Karpas-422 (cell line): ENCODE data around the gene DDX39B. TPM values are rescaled to one million over a fixed set of nuclear protein-coding genes. Genes with fewer than 3 reads are reported as not detected.

Source experiments
- DNase-seq: peaks from one replicate; pipeline ENCODE4 v3.0.0-alpha.2; 2015
- H2AFZ ChIP-seq: fragments of 200-600 bp; sonication (generic); 2 replicates; pipeline ENCODE4 v1.6.1; 2014; ENCODE audit warnings: antibody characterized with exemption, low read length, mixed read lengths
- H3K27ac ChIP-seq: fragments of 200-600 bp; sonication (generic); 2 replicates; pipeline ENCODE4 v1.5.1; 2014; ENCODE audit warnings: mild to moderate bottlenecking, low read length, moderate library complexity
- H3K27me3 ChIP-seq: fragments of 200-600 bp; sonication (generic); 2 replicates; pipeline ENCODE4 v1.6.1; 2014; ENCODE audit warnings: low read length, mixed read lengths
- H3K36me3 ChIP-seq: fragments of 200-600 bp; sonication (generic); 2 replicates; pipeline ENCODE4 v1.6.1; 2014; ENCODE audit warnings: low read length, mixed read lengths; ENCODE audit not compliant: insufficient read depth
- H3K4me1 ChIP-seq: fragments of 200-600 bp; sonication (generic); 2 replicates; pipeline ENCODE4 v1.6.1; 2014; ENCODE audit warnings: mild to moderate bottlenecking, low read length, mixed read lengths
- H3K4me2 ChIP-seq: fragments of 200-600 bp; sonication (generic); 2 replicates; pipeline ENCODE4 v1.6.1; 2014; ENCODE audit warnings: low read length, low read depth, mild to moderate bottlenecking; ENCODE audit not compliant: poor library complexity, severe bottlenecking
- H3K4me3 ChIP-seq: fragments of 200-600 bp; sonication (generic); 2 replicates; pipeline ENCODE4 v1.5.1; 2014; ENCODE audit warnings: mild to moderate bottlenecking, antibody characterized with exemption, low read length, mixed read lengths
- H3K79me2 ChIP-seq: fragments of 200-600 bp; sonication (generic); 2 replicates; pipeline ENCODE4 v1.6.1; 2014; ENCODE audit warnings: mild to moderate bottlenecking, low read length, mixed read lengths
- H3K9ac ChIP-seq: fragments of 200-600 bp; sonication (generic); 2 replicates; pipeline ENCODE4 v1.6.0; 2014; ENCODE audit warnings: low read length
- H3K9me2 ChIP-seq: fragments of 200-600 bp; sonication (generic), shearing (Covaris generic); replicated peaks from 2 replicates; pipeline ENCODE4 v1.6.0; 2014; ENCODE audit warnings: mild to moderate bottlenecking, low read length, moderate library complexity; ENCODE audit not compliant: insufficient read depth
- H3K9me3 ChIP-seq: fragments of 300-700, 200-600 bp; sonication (generic); 2 replicates; pipeline ENCODE4 v1.6.1; 2014; ENCODE audit warnings: low read length, mixed read lengths
- H4K20me1 ChIP-seq: fragments of 200-600 bp; sonication (generic); 2 replicates; pipeline ENCODE4 v1.6.1; 2014; ENCODE audit warnings: mild to moderate bottlenecking, antibody characterized with exemption, low read length, low read depth; ENCODE audit not compliant: insufficient read depth
- total RNA-seq: library from RNA; depleted of rRNA; stranded (reverse); fragments of >200 nt; shearing (Covaris generic); gene quantifications from 2 replicates; pipeline ENCODE4 v1.2.3, GENCODE V29; 2014; ENCODE audit warnings: low replicate concordance

The DDX39B gene
- total RNA-seq, 1 experiment from 2014 or later: 412 TPM

GRCh38 chr6:31531162-31531561 lies 10.6 kb downstream of the DDX39B start:
- DNase-seq: no peak

GRCh38 chr6:31530659-31531058 lies 11.1 kb downstream of the DDX39B start:
- Histone ChIP-seq H3K27me3 (no peaks in the 10 kb centered on the region), H2AFZ (no peak overlapping the region), H3K4me3 (no peak overlapping the region), H3K79me2 (no peaks in the 10 kb centered on the region), H3K4me2 (no peak overlapping the region), H3K4me1 (no peaks in the 10 kb centered on the region; the same call in 1 of the 2 replicates), H3K9me3 (no peaks in the 10 kb centered on the region), H3K27ac (no peak overlapping the region), H4K20me1 (peaks cover 25% of the 10 kb centered on the region), H3K9ac (no peak overlapping the region), H3K36me3 (peaks cover 56% of the 10 kb centered on the region), H3K9me2 (no peaks in the 10 kb centered on the region)
- DNase-seq: no peak

More at GRCh38 chr6:31531162-31531561, 10.6 kb downstream of the DDX39B start:
- Histone ChIP-seq H3K9ac (no peak overlapping the region), H3K9me2 (no peaks in the 10 kb centered on the region), H3K9me3 (no peaks in the 10 kb centered on the region), H3K27me3 (no peaks in the 10 kb centered on the region), H4K20me1 (peaks cover 30% of the 10 kb centered on the region), H3K4me1 (no peaks in the 10 kb centered on the region; the same call in 1 of the 2 replicates), H3K27ac (no peak overlapping the region), H3K36me3 (peaks cover 61% of the 10 kb centered on the region), H3K4me2 (no peak overlapping the region), H3K4me3 (no peak overlapping the region), H2AFZ (no peak overlapping the region), H3K79me2 (peaks cover 3% of the 10 kb centered on the region; the same call in 1 of the 2 replicates)

GRCh38 chr6:31529329-31530150 lies 12.3 kb downstream of the DDX39B start:
- Histone ChIP-seq H3K79me2 (no peaks in the 10 kb centered on the region), H4K20me1 (peaks cover 14% of the 10 kb centered on the region)

GRCh38 chr6:31528821-31529328 lies 12.9 kb downstream of the DDX39B start, which contains the start of gene MCCD1:
Gene MCCD1 (plus strand): TSS chr6:31528962. CDS start chr6:31529015, 53 bp downstream.
- Histone ChIP-seq H2AFZ (no peak within 1 kb of the TSS), H4K20me1 (peaks cover 9% of the 10 kb centered on the region; the same call in 1 of the 2 replicates), H3K27me3 (no peaks in the 10 kb centered on the region), H3K27ac (no peak within 1 kb of the TSS), H3K9ac (no peak within 1 kb of the TSS), H3K4me3 (no peak within 1 kb of the TSS), H3K79me2 (no peaks in the 10 kb centered on the region), H3K9me3 (no peaks in the 10 kb centered on the region), H3K36me3 (peaks cover 38% of the 10 kb centered on the region; the same call in 1 of the 2 replicates), H3K4me2 (no peak within 1 kb of the TSS), H3K4me1 (no peaks in the 10 kb centered on the region; the same call in 1 of the 2 replicates), H3K9me2 (no peaks in the 10 kb centered on the region)
- DNase-seq: peak; percentile 45

More at GRCh38 chr6:31529329-31530150, 12.3 kb downstream of the DDX39B start:
- Histone ChIP-seq H3K4me2 (no peak overlapping the region), H3K9ac (no peak overlapping the region), H3K4me1 (no peaks in the 10 kb centered on the region; the same call in 1 of the 2 replicates), H3K36me3 (peaks cover 44% of the 10 kb centered on the region; the same call in 1 of the 2 replicates), H3K27ac (no peak overlapping the region), H3K27me3 (no peaks in the 10 kb centered on the region), H2AFZ (no peak overlapping the region), H3K9me3 (no peaks in the 10 kb centered on the region), H3K9me2 (no peaks in the 10 kb centered on the region), H3K4me3 (no peak overlapping the region)
- DNase-seq: peak; percentile 60

GRCh38 chr6:31528307-31528777 lies 13.5 kb downstream of the DDX39B start:
- Histone ChIP-seq H3K9ac (no peak overlapping the region), H3K36me3 (peaks cover 32% of the 10 kb centered on the region; the same call in 1 of the 2 replicates), H3K9me2 (no peaks in the 10 kb centered on the region), H4K20me1 (peaks cover 6% of the 10 kb centered on the region; the same call in 1 of the 2 replicates), H3K79me2 (no peaks in the 10 kb centered on the region), H3K4me1 (no peaks in the 10 kb centered on the region), H3K4me3 (no peak overlapping the region), H3K4me2 (no peak overlapping the region), H3K27ac (no peak overlapping the region), H3K27me3 (no peaks in the 10 kb centered on the region), H3K9me3 (no peaks in the 10 kb centered on the region), H2AFZ (no peak overlapping the region)
- peak; percentile 59 for DNase-seq

- H3K9me3 ChIP-seq: no peaks in the 10 kb centered on the region
- no peaks in the 10 kb centered on the region for H3K27me3 ChIP-seq
- no peaks in the 10 kb centered on the region for H3K79me2 ChIP-seq
- H3K36me3 ChIP-seq: peaks cover 13% of the 10 kb centered on the region; the same call in 1 of the 2 replicates
- H3K4me1 ChIP-seq: no peaks in the 10 kb centered on the region
- no peak overlapping the region for H3K27ac ChIP-seq
- peaks cover 4% of the 10 kb centered on the region; the same call in 1 of the 2 replicates for H4K20me1 ChIP-seq
- no peaks in the 10 kb centered on the region for H3K9me2 ChIP-seq
- no peak overlapping the region for H2AFZ ChIP-seq
- no peak overlapping the region for H3K4me3 ChIP-seq
- no peak overlapping the region for H3K4me2 ChIP-seq
- H3K9ac ChIP-seq: no peak overlapping the region
- DNase-seq: no peak
Measured at GRCh38 chr6:31525932-31526591, 15.7 kb downstream of the DDX39B start.

GRCh38 chr6:31525553-31525931 lies 16.3 kb downstream of the DDX39B start:
- Histone ChIP-seq H3K9me2 (no peaks in the 10 kb centered on the region), H3K36me3 (peaks cover 8% of the 10 kb centered on the region; the same call in 1 of the 2 replicates), H2AFZ (no peak overlapping the region), H3K9me3 (no peaks in the 10 kb centered on the region), H3K4me2 (no peak overlapping the region), H3K4me3 (no peak overlapping the region), H3K9ac (no peak overlapping the region), H3K4me1 (no peaks in the 10 kb centered on the region), H4K20me1 (0 out of 2 replicates have a peak, but pooled peaks cover 3% of the 10 kb centered on the region), H3K79me2 (no peaks in the 10 kb centered on the region), H3K27me3 (no peaks in the 10 kb centered on the region), H3K27ac (no peak overlapping the region)
- DNase-seq: no peak

GRCh38 chr6:31521835-31522234 lies 20.0 kb downstream of the DDX39B start:
- no peaks in the 10 kb centered on the region for H3K79me2 ChIP-seq
- H4K20me1 ChIP-seq: no peaks in the 10 kb centered on the region
- no peak overlapping the region for H3K4me3 ChIP-seq
- no peaks in the 10 kb centered on the region for H3K9me3 ChIP-seq
- H3K4me2 ChIP-seq: no peak overlapping the region
- no peaks in the 10 kb centered on the region for H3K4me1 ChIP-seq
- H3K36me3 ChIP-seq: no peaks in the 10 kb centered on the region
- DNase-seq: no peak
- H3K27ac ChIP-seq: no peak overlapping the region
- H3K9me2 ChIP-seq: no peaks in the 10 kb centered on the region
- no peaks in the 10 kb centered on the region for H3K27me3 ChIP-seq
- no peak overlapping the region for H3K9ac ChIP-seq
- no peak overlapping the region for H2AFZ ChIP-seq
